Activated gamma-delta T cell treated with anti-CD3 and anti-CD28 coated beads, Interleukin-2, amount 50 U/mL, for 16 hours (primary cell): ENCODE results near the gene CFAP70.
"Not testable (repeated sequence)": the region's sequence is repeated elsewhere in the genome, so short reads cannot be mapped to it uniquely, and the experiment has no call there.

Experiments
- DNase-seq: peaks from one replicate; pipeline ENCODE4 v3.0.0-alpha.2; 2020; ENCODE audit warnings: low read depth

Gene CFAP70

GRCh38 chr10:73339436-73339835 is 19.2 kb downstream of the CFAP70 start:
- DNase-seq = no peak

GRCh38 chr10:73338801-73339368 is 19.8 kb downstream of the CFAP70 start:
- DNase-seq = no peak

GRCh38 chr10:73333202-73333601 is 25.5 kb downstream of the CFAP70 start:
- no peak for DNase-seq

GRCh38 chr10:73332379-73332778 is 26.3 kb downstream of the CFAP70 start:
- no peak for DNase-seq

GRCh38 chr10:73328523-73328922 is 30.1 kb downstream of the CFAP70 start:
- not testable (repeated sequence) for DNase-seq

- DNase-seq = not testable (repeated sequence)
These were observed 33.4 kb downstream of the CFAP70 start for GRCh38 chr10:73325290-73325689.

GRCh38 chr10:73323582-73323981 is 35.1 kb downstream of the CFAP70 start:
- not testable (repeated sequence) for DNase-seq

- DNase-seq = no peak
These were observed 48.2 kb downstream of the CFAP70 start for GRCh38 chr10:73310475-73310874.

GRCh38 chr10:73307203-73307800 is 51.4 kb downstream of the CFAP70 start:
- no peak for DNase-seq

GRCh38 chr10:73306171-73306708 is 52.4 kb downstream of the CFAP70 start:
- no peak for DNase-seq

GRCh38 chr10:73296946-73297345 is 61.7 kb downstream of the CFAP70 start:
- DNase-seq = no peak

- DNase-seq = no peak
These were observed 65.2 kb downstream of the CFAP70 start for GRCh38 chr10:73293461-73293860.

GRCh38 chr10:73289958-73290357 is 68.7 kb downstream of the CFAP70 start:
- DNase-seq = no peak

- no peak for DNase-seq
These were observed 71.2 kb downstream of the CFAP70 start for GRCh38 chr10:73287441-73287840.

GRCh38 chr10:73281097-73281496 is 77.6 kb downstream of the CFAP70 start:
- no peak for DNase-seq

- DNase-seq = no peak
These were observed 94.2 kb downstream of the CFAP70 start for GRCh38 chr10:73264423-73264822.

GRCh38 chr10:73263693-73264347 is 94.8 kb downstream of the CFAP70 start:
- no peak for DNase-seq

GRCh38 chr10:73262880-73263555 is 95.6 kb downstream of the CFAP70 start:
- DNase-seq = no peak

- DNase-seq = no peak
These were observed 96.4 kb downstream of the CFAP70 start for GRCh38 chr10:73262105-73262730.

GRCh38 chr10:73261362-73261995 is 97.2 kb downstream of the CFAP70 start:
- no peak for DNase-seq

- DNase-seq = not testable (repeated sequence)
These were observed 100.1 kb downstream of the CFAP70 start for GRCh38 chr10:73258612-73259011.

GRCh38 chr10:73253225-73253555 is 105.5 kb downstream of the CFAP70 start:
- DNase-seq = no peak
